ENCODE results near the gene PRR4.

Gene PRR4

GRCh38 chr12:10849425-10849878 is at the start of gene PRR4:
Gene PRR4 (minus strand): TSS chr12:10849475. CDS start chr12:10849437, 38 bp downstream.
- DNase-seq (ENCODE audit: low read depth): no peak
- H3K4me3 ChIP-seq (ENCODE audit: low read depth, low read length): no peak within 1 kb of the TSS

- no peak for DNase-seq (ENCODE audit: low read depth)
- no peak overlapping the region for H3K4me3 ChIP-seq (ENCODE audit: low read depth, low read length)
These were observed 47.6 kb upstream of the PRR4 start for GRCh38 chr12:10896854-10897253.

- no peak overlapping the region for H3K4me3 ChIP-seq (ENCODE audit: low read depth, low read length)
- no peak for DNase-seq (ENCODE audit: low read depth)
These were observed 42.7 kb upstream of the PRR4 start for GRCh38 chr12:10891937-10892336.

GRCh38 chr12:10889226-10889625 is 40.0 kb upstream of the PRR4 start:
- DNase-seq (ENCODE audit: low read depth): no peak
- H3K4me3 ChIP-seq (ENCODE audit: low read depth, low read length): no peak overlapping the region

- no peak within 1 kb of the TSS for H3K4me3 ChIP-seq (ENCODE audit: low read depth, low read length)
- DNase-seq (ENCODE audit: low read depth): no peak
These were observed 34.9 kb upstream of the PRR4 start, which contains the start of gene PRH1 for GRCh38 chr12:10884086-10884725. Gene PRH1 (minus strand): TSS chr12:10884255. CDS start chr12:10884217, 38 bp downstream.

GRCh38 chr12:10873378-10873777 is 24.1 kb upstream of the PRR4 start:
- no peak overlapping the region for H3K4me3 ChIP-seq (ENCODE audit: low read depth, low read length)
- no peak for DNase-seq (ENCODE audit: low read depth)

GRCh38 chr12:10867381-10867780 is 18.1 kb upstream of the PRR4 start:
- H3K4me3 ChIP-seq (ENCODE audit: low read depth, low read length): no peak overlapping the region
- DNase-seq (ENCODE audit: low read depth): no peak

GRCh38 chr12:10863512-10864218 is 14.4 kb upstream of the PRR4 start:
- DNase-seq (ENCODE audit: low read depth): no peak
- H3K4me3 ChIP-seq (ENCODE audit: low read depth, low read length): no peak overlapping the region

- no peak overlapping the region for H3K4me3 ChIP-seq (ENCODE audit: low read depth, low read length)
- DNase-seq (ENCODE audit: low read depth): no peak
These were observed 12.1 kb upstream of the PRR4 start for GRCh38 chr12:10861366-10861765.

- H3K4me3 ChIP-seq (ENCODE audit: low read depth, low read length): no peak overlapping the region
- no peak for DNase-seq (ENCODE audit: low read depth)
These were observed 6.5 kb upstream of the PRR4 start for GRCh38 chr12:10855807-10856206.

GRCh38 chr12:10853776-10854175 is 4.5 kb upstream of the PRR4 start:
- no peak for DNase-seq (ENCODE audit: low read depth)
- H3K4me3 ChIP-seq (ENCODE audit: low read depth, low read length): no peak overlapping the region

- no peak for DNase-seq (ENCODE audit: low read depth)
- no peak overlapping the region for H3K4me3 ChIP-seq (ENCODE audit: low read depth, low read length)
These were observed 2.1 kb upstream of the PRR4 start for GRCh38 chr12:10851243-10851858.

GRCh38 chr12:10847744-10848143 is 1.5 kb downstream of the PRR4 start:
- no peak overlapping the region for H3K4me3 ChIP-seq (ENCODE audit: low read depth, low read length)
- peak; percentile 4 for DNase-seq (ENCODE audit: low read depth)

- no peak for DNase-seq (ENCODE audit: low read depth)
- no peak overlapping the region for H3K4me3 ChIP-seq (ENCODE audit: low read depth, low read length)
These were observed 6.4 kb downstream of the PRR4 start for GRCh38 chr12:10842862-10843261.

- no peak for DNase-seq (ENCODE audit: low read depth)
- no peak overlapping the region for H3K4me3 ChIP-seq (ENCODE audit: low read depth, low read length)
These were observed 10.8 kb downstream of the PRR4 start for GRCh38 chr12:10838461-10838860.

GRCh38 chr12:10829994-10830393 is 19.3 kb downstream of the PRR4 start:
- no peak for DNase-seq (ENCODE audit: low read depth)
- no peak overlapping the region for H3K4me3 ChIP-seq (ENCODE audit: low read depth, low read length)

GRCh38 chr12:10826258-10826657 is 23.0 kb downstream of the PRR4 start, which contains the start of gene TAS2R10:
Gene TAS2R10 (minus strand): TSS chr12:10826358. CDS start chr12:10826269, 89 bp downstream.
- DNase-seq (ENCODE audit: low read depth): no peak
- H3K4me3 ChIP-seq (ENCODE audit: low read depth, low read length): no peak within 1 kb of the TSS

- no peak overlapping the region for H3K4me3 ChIP-seq (ENCODE audit: low read depth, low read length)
These were observed 24.3 kb downstream of the PRR4 start for GRCh38 chr12:10824957-10825356.

GRCh38 chr12:10811883-10812536 is 37.3 kb downstream of the PRR4 start:
- DNase-seq (ENCODE audit: low read depth): no peak
- H3K4me3 ChIP-seq (ENCODE audit: low read depth, low read length): no peak overlapping the region

More at GRCh38 chr12:10824957-10825356, 24.3 kb downstream of the PRR4 start:
- DNase-seq (ENCODE audit: low read depth): no peak

- H3K4me3 ChIP-seq (ENCODE audit: low read depth, low read length): no peak within 1 kb of the TSS
- DNase-seq (ENCODE audit: low read depth): no peak
These were observed 39.2 kb downstream of the PRR4 start, which contains the start of gene TAS2R9 for GRCh38 chr12:10810068-10810467. Gene TAS2R9 (minus strand): TSS chr12:10810168. CDS start chr12:10810075, 93 bp downstream.

All from skeletal muscle cell (primary cell).